Measurements from ENCODE around the gene SLC35F5. TPM values are rescaled to one million over a fixed set of nuclear protein-coding genes. Genes with fewer than 3 reads are reported as not detected.

Gene SLC35F5
- total RNA-seq, 1 donor: 164 TPM

Small RNA genes within 50 kb of the gene (small RNA-seq; reads per million reads assigned to genes)
- gene MIR4782: not detected
- not detected for gene RNU6-744P

Other genes with a start within 250 kb of the SLC35F5 start
- gene RABL2A, start 129.4 kb downstream of the SLC35F5 start, total RNA-seq (ENCODE audit: low replicate concordance): 7.6 and 12.0 TPM in 2 replicates
- gene ACTR3, start 133.4 kb upstream of the SLC35F5 start, total RNA-seq (ENCODE audit: low replicate concordance): 130 and 236 TPM in 2 replicates

Data from fibroblast of the aortic adventitia (primary cell).